AG04449 (cell line): ENCODE results near the gene SHCBP1.

Experiments used
- CTCF ChIA-PET: fragments of 350-600 bp; formaldehyde crosslinking; extraction: SDS; loops from one replicate; lab custom pipeline; 2021; ENCODE audit warnings: antibody characterized with exemption; lab: Yijun Ruan, JAX
- POLR2A ChIA-PET: fragments of 400-600, 350-600 bp; formaldehyde crosslinking; extraction: SDS; loops from one replicate; lab custom pipeline; 2020; ENCODE audit warnings: antibody characterized with exemption, inconsistent platforms; lab: Yijun Ruan, JAX
- DNase-seq: peaks from one replicate; pipeline ENCODE4 v3.0.0-alpha.2; 2010; ENCODE audit warnings: low read depth, low spot score
- H3K4me3 ChIP-seq: 2 replicates; pipeline ENCODE4 v1.5.1; 2011; ENCODE audit warnings: low read depth, mild to moderate bottlenecking, control low read depth, low read length
- TF ChIP-seq, protein P1 (sequence below): IDR thresholded peaks from one replicate; pipeline ENCODE4 v1.5.1; 2011; ENCODE audit warnings: mild to moderate bottlenecking, moderate library complexity, low read length, control low read depth, inconsistent platforms; ENCODE audit not compliant: insufficient read depth; ENCODE audit errors: missing control alignments

Gene SHCBP1

GRCh38 chr16:46549477-46549876 lies 71.7 kb downstream of the SHCBP1 start:
- TF ChIP-seq, protein P1, sequence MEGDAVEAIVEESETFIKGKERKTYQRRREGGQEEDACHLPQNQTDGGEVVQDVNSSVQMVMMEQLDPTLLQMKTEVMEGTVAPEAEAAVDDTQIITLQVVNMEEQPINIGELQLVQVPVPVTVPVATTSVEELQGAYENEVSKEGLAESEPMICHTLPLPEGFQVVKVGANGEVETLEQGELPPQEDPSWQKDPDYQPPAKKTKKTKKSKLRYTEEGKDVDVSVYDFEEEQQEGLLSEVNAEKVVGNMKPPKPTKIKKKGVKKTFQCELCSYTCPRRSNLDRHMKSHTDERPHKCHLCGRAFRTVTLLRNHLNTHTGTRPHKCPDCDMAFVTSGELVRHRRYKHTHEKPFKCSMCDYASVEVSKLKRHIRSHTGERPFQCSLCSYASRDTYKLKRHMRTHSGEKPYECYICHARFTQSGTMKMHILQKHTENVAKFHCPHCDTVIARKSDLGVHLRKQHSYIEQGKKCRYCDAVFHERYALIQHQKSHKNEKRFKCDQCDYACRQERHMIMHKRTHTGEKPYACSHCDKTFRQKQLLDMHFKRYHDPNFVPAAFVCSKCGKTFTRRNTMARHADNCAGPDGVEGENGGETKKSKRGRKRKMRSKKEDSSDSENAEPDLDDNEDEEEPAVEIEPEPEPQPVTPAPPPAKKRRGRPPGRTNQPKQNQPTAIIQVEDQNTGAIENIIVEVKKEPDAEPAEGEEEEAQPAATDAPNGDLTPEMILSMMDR, result no peak
- DNase-seq, result no peak
- no peak overlapping the region for H3K4me3 ChIP-seq
- ChIA-PET CTCF (interaction anchor here (0.8 to 3.3 kb wide), 3 partner anchors 28 to 58 kb away, joined by 3 to 33 read pairs (median 3); no protein-coding TSS in a partner anchor), POLR2A (no interaction called here)
